Raji (cell line): ENCODE data around the gene USH2A.

Experiments used
- POLR2A ChIP-seq: IDR thresholded peaks from 2 replicates; pipeline ENCODE4 v1.6.1; 2011; ENCODE audit warnings: low read depth, low read length, control low read depth; ENCODE audit not compliant: insufficient read depth

Gene USH2A

DNA sequence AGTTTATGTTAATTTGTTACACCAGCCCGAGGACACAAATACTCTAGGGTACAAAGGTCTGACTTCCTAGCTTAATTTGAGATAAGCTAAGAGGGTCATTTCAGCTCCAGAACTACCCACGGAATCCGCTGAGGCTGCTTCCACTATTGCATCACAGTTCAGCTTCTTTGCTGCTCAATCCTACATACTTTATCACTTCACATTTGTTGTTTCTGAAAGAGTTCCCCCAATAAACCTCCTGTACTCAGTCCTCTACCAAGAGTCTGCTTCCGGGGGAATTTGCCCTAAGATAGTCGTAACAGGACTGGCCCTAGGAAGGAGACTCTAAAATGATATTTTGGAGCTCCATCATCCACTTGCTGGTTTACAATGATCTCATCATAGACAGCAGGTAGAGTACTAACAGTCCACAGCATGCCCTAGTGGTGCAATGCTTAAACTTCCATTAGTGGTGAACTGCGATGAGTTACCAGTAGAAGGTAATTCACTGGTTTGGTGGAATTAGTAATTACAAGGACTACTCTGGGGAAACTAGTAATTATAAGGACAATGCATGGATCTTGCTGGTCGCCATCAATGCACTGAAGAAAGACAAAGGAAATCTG, 229.3 kb downstream of the USH2A start:
- TF ChIP-seq POLR2A = no peak

DNA sequence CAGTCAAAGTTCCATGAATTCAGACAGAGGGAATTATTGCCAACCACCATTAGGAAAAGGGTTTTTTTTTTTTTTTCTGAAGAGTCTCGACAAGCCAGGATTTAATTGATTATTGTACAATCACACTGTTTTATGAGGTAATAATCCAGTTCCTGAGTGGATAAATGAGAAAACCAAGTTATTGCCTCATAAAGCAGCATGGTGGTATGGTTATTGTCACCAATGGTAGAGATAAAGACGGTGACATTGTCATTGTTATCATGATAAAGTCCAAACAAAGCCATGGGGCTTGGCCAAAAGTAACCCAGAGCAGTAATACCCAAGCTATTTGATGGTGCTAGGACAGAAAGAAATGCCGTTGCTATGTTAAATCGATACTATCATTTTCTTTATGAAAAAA, 232.8 kb downstream of the USH2A start:
- TF ChIP-seq POLR2A = no peak

DNA sequence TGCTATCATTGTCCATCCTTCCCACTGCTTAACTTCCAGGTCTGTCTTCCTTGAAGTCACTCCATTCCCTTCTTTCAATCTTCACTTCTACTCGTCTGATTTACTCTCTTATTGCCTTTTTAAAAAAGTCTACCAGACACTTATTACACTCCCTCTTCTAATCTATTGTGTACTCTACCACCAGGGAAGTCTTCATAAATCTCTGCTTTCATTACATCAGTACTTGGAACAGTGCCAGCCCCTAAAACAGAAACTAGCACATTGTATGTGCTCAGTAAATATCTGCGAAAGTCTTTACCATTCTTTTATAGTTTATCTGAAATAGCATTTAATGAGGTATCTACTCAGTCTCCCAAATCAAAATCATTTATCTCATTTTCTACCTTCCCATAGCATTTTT, 236.4 kb downstream of the USH2A start:
- no peak for TF ChIP-seq POLR2A

DNA sequence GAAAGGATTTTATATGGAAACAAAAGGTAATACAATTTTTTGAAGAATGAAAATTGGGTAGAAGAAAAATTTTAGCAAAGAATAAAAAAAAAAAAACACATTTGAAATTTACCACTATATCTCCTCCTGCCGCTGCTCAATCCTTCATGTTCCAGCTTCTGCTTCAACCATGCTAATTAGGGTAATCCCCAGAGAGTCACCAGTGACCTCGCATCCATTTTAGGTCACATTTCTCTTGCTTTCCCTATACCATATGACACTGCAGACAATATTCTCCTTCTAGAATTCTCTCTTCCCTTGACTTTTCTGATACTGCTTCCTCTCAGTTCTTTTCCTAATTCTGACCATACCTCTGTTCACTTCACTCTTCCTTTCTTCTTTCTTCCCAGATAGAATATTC, 237.1 kb downstream of the USH2A start:
- no peak for TF ChIP-seq POLR2A

DNA sequence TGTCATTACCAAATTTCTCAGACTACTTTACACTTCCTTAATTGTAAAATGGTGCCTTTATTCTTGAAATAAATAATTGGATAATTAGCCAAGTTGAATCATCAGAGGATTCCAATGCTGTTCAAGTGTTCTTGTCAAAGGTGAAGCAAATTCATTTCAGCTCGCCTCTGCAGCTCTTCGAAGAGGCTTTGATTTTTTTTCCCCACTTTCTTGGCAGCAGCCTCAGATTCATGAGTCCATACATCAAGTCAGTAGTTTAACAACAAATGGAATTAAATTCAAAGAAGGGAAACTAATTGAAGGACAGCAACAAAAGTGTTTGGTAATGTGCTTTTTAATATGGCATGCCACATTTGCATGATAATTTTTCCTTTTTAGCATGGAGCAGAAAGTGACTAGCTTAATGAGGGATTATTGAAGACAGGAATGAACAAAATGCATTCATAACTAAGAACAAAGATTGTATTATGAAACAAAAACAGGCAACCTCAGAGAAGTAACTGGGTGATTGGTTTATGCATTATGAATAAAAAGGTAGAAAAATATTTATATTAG, 239.0 kb downstream of the USH2A start:
- TF ChIP-seq POLR2A = no peak

DNA sequence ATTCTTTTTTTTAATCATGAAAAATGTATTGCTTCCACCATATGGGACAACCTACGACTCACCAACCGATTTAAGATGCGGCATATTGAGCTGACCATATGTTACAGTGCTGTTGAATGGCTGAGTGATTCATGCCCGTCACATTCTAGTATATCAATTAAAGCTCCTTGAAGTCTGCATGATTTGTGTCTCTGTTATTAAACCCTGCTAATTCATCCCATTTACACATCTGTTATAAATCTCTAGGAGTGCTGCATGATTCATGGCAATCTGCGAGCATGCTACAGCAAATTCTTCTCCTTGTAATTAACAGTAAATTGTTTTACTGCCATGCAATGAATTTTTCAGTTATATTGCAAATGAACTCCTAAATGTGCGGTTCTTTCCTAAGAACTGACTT, 239.8 kb downstream of the USH2A start:
- no peak for TF ChIP-seq POLR2A

DNA sequence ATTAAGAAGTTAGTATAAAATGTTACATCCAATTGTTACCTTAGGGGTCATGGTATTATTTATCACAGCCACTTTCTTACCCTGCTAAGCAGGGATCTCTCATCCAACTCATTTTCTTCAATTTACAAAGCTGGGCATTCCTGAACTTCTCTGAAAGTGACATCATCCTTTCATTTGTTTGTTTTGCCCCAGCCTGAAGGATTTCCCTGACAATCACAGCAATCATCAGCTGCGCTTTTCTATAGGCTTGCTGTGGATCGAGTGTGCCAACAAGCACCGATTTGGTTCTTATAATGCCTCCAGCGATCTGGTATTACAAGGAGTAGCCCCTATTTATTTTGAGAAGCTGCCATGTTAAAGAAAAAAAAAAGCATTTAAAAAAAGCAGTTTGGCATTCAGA, 240.2 kb downstream of the USH2A start:
- TF ChIP-seq POLR2A = no peak

DNA sequence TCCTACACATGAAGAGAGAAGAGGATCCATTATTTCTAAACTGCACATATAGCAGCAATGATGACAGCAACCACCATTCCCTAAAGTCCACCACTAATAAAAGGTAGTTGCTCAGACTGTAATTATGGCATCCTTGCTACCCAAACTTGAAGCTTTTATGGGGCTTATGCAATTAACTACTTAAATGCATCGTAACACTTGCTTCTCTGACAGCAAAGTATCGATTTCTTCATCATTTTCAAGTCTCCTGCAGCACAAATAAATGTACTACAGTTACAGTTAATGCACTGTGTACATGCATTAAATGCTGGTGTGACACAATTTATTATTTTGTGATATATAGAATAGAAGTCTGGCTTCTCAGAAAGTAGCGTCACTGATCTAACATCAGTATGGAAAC, 241.7 kb downstream of the USH2A start:
- no peak for TF ChIP-seq POLR2A

DNA sequence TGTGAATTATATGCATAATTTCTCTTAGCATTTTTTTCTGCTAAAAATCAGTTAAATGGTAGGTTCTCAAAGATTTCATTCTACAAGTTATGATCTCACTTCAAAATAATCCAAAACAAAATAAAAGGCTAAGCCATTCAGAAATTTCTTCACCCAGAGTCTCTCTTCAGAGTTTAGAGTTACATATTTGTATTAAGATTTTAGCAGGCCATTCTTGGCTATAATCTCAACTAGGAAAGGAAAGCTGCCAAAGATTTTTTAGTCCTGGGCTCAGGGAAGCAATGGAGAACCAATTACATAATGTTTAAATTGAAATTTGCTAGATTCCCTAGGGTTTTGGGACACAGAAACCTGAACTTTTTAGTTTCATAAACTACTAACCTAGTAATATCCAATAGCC, 245.0 kb downstream of the USH2A start:
- TF ChIP-seq POLR2A = no peak

DNA sequence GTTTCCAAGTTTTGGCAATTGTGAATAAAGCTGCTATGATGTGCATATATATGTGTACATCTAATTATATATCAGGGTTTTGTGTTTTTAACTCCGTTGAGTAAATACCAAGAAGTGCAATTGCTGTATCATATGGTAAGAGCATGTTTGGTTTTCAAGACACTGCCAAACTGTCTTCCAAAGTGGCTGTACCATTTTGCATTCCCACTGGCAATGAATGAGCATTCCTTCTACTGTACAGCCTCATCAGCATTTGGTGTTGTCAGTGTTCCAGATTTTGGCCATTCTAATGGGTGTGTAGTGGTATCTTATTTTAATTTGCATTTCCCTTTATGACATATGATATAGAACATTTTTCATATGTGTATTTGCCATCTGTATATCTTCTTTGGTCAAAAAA, 246.3 kb downstream of the USH2A start:
- TF ChIP-seq POLR2A = no peak

DNA sequence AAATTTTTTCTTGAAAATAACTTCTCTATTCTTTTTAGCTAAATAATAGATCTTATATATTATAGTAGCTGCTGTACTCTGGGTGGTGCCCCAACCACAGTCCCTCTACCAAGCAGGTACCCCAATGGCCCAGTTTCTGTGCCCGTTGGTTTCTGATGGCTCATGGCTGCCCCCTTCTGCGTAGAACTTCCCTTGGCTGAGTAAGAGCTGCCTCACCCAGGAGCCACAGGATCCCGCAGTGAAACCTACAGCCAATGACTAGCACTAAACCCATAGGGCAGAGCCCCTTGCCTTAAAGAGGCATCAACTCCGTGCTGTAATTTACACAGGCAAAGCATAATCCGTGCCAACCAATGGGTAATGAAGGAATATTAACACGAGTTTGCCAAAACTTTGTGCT, 247.5 kb downstream of the USH2A start:
- TF ChIP-seq POLR2A = no peak

DNA sequence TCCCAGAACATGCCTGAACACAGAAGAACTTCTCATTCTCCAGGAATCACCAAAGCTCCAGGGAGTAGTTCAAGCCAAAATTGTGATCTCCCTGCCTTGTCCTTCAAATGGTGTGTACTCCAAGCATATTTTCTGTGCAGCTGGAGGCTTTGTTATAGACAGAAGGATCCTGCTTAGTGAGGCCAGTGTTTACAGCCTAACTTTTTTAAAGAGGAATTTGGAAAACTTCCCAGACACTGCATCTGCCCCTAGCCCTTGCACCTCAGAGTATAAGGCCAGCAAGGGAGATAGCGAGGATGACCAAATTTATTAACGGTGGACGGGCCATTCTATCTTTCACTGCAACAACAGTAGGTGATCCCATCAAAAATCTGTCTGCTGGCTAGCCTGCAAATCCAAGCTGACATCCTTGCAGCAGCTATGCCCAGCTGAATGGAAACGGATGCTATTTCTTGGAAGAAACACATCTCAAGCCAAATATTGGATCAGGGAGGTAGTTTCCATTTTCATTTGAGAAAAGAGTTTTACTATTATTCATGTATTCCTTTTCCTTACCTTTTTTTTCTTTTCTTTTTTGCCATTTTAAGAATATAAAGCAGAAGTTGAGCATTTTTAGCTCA, 249.8 kb downstream of the USH2A start:
- TF ChIP-seq POLR2A = no peak

DNA sequence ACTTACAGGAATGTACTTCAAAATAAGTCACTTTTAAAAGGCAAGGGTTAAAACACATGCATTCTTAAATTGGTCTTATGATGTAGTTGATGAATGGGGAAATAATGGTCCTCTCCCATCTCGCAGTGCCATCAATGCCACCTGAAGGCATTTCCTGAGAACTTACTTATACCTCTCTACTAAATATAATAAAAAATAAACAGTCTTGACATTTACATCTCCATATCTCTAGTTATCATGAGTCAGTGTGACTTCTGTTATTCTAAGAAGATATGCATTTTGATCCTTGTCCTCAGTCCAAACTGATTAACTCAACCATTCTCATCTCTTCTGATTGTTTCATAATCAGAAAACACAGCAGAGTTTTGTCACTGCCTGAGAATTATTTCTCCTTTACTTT, 253.9 kb downstream of the USH2A start:
- TF ChIP-seq POLR2A = no peak

DNA sequence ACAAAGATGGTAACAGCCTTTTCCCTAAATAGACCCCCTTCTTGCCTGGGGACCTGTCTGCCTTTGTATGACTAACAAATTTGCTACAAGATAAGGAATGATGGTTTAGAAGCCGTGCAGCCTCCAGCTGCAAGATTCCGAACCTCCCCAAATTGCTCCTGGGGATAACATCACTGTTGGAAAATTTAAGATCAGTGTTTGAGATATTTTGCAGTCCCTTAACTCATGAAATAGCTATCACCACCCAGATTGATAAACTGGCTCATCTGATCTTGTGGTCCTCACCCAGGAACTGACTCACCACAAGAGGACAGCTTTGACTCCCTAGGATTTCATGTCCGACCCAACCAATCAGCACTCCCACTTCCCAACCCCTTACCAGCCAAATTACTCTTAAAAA, 254.7 kb downstream of the USH2A start:
- no peak for TF ChIP-seq POLR2A

DNA sequence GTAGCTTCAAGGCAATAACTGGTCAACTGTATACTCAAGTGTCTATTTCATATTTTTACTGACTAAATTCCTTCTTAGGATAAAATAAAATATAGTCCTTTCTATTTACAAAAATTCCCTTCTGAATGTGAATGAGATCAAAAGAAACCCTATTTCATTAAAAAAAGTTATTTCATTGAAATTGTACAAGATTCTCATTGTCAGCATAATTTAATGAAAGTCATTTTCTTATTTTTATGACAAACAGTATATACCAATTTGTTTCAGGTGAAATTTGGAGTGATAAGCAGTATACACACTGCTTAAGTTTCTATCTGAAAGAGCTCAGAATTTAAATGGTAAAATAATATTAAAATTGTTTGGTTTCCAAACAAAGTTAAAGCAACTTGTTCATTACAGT, 269.2 kb downstream of the USH2A start:
- no peak for TF ChIP-seq POLR2A

DNA sequence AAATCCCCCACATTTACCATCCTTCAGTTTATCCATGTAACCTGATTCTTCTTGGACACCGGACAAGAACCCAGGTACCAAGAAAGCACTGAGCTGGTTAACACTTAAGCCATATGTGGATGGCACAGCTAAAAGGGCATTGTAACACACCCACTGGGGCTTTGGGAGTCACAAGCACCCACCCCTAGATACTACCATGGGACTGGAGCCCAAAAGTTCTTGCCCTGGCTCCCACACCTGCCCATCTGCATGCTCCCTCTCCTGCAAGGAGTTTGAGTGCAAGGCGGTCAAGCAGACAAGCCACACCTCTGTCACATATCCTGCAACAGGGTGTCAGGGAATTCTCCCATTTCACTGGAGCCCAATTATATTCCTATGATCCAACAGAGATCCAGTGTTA, 270.1 kb downstream of the USH2A start:
- TF ChIP-seq POLR2A = no peak
